Measurements from ENCODE around the gene UBIAD1. TPM values are rescaled to one million over a fixed set of nuclear protein-coding genes. Genes with fewer than 3 reads are reported as not detected.
A peak's percentile ranks its signal among the peaks of the same experiment; 100 is the strongest.

The UBIAD1 gene
- total and polyA plus RNA-seq, 2 of the 13 experiments (the other 11 are each of a cell fraction or from before 2014, with no cell fraction given) = 16.9 to 20.4 TPM

GRCh38 chr1:11272832-11273594 lies at the start of gene UBIAD1 (continued):
- TF ChIP-seq GPBP1L1 (CRISPR knock-in tag; IDR thresholded peaks at IDR 0.05) = no peak
- no peak for TF ChIP-seq IRF2 (CRISPR knock-in tag; IDR thresholded peaks at IDR 0.05)
- peak; percentile 35; the same call in 1 of the 2 replicates for TF ChIP-seq KDM2A (CRISPR knock-in tag; IDR thresholded peaks at IDR 0.05; ENCODE audit: borderline replicate concordance, low read depth)
- 0 out of 2 replicates have a peak, but pooled peaks have one; percentile 64 for TF ChIP-seq AHR (CRISPR knock-in tag; IDR thresholded peaks at IDR 0.05)
- no peak for TF ChIP-seq ZNF496 (CRISPR knock-in tag; IDR thresholded peaks at IDR 0.05; ENCODE audit: insufficient replicate concordance)
- no peak for TF ChIP-seq CREB1 (IDR thresholded peaks at IDR 0.05)
- TF ChIP-seq CREB1 (CRISPR knock-in tag; IDR thresholded peaks at IDR 0.05) = peak; percentile 48; the same call in 1 of the 2 replicates
- no peak for TF ChIP-seq MTF2 (CRISPR knock-in tag; IDR thresholded peaks at IDR 0.05; ENCODE audit: borderline replicate concordance)
- no peak for TF ChIP-seq SIX1 (CRISPR knock-in tag; IDR thresholded peaks at IDR 0.05; ENCODE audit: borderline replicate concordance)
- no peak for TF ChIP-seq NR3C1 (CRISPR knock-in tag; IDR thresholded peaks at IDR 0.05)
- TF ChIP-seq FOXM1 (CRISPR knock-in tag; IDR thresholded peaks at IDR 0.05) = no peak
- TF ChIP-seq SRSF9 (IDR thresholded peaks at IDR 0.05; ENCODE audit: borderline replicate concordance, insufficient read depth, low read depth, low read length, poor library complexity, severe bottlenecking) = no peak
- no peak for TF ChIP-seq ZBTB40 (IDR thresholded peaks at IDR 0.05)
- TF ChIP-seq ZBTB40 (CRISPR knock-in tag; IDR thresholded peaks at IDR 0.05) = no peak
- TF ChIP-seq NFKBIZ (CRISPR knock-in tag; IDR thresholded peaks at IDR 0.05) = no peak
- TF ChIP-seq ZNF75D (CRISPR knock-in tag; IDR thresholded peaks at IDR 0.05; ENCODE audit: borderline replicate concordance) = no peak
- no peak for TF ChIP-seq ZNF660 (CRISPR knock-in tag; IDR thresholded peaks at IDR 0.05; ENCODE audit: borderline replicate concordance, low read depth)
- no peak for TF ChIP-seq TRAFD1 (CRISPR knock-in tag; IDR thresholded peaks at IDR 0.05; ENCODE audit: borderline replicate concordance)

Measured in HepG2 (cell line).